ENCODE measurements around the gene IFT81.

- TF ChIP-seq GATA2 (IDR thresholded peaks at IDR 0.05; ENCODE audit: low read depth, low read length) (no peak), GATA3 (IDR thresholded peaks at IDR 0.05; ENCODE audit: low read depth, low read length) (no peak)
Measured at GRCh38 chr12:110249105-110249504, 124.9 kb downstream of the IFT81 start.

All from SH-SY5Y (cell line).